Activated CD4-positive, alpha-beta T cell treated with anti-CD3 and anti-CD28 coated beads for 1 hour (primary cell): ENCODE data around the gene SNPH.
"Not testable (repeated sequence)": the region's sequence is repeated elsewhere in the genome, so short reads cannot be mapped to it uniquely, and the experiment has no call there.

ENCODE experiments used
- DNase-seq: peaks from one replicate; pipeline ENCODE4 v3.0.0-alpha.2; 2020

Gene SNPH

DNA sequence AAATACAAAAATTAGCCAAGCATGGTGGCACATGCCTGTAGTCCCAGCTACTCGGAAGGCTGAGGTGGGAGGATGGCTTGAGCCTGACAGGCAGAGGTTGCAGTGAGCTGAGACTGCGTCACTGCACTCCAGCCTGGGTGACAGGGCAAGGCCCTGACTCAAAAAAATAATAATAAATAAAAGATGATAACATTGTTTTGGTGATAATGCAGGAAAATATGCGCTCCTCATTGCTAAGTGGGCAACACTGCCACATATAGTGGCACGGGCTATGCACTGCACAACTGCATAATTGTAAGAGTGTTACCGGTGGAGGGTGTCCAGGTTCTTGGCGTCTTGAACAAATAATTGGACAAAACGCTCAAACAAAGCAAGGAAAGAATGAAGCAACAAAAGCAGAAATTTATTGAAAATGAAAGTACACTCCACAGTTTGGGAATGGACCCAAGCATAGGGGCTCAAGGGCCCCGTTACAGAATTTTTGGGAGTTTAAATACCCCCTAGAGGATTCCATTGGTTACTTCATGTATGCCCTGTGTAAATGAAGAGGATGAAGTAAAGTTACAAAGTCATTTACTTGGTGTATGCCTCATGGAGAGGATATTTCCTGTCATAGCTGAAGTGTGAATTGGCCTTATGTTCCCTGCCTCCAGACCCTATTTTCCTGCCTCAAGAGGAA, 77.5 kb downstream of the SNPH start:
- not testable (repeated sequence) for DNase-seq

DNA sequence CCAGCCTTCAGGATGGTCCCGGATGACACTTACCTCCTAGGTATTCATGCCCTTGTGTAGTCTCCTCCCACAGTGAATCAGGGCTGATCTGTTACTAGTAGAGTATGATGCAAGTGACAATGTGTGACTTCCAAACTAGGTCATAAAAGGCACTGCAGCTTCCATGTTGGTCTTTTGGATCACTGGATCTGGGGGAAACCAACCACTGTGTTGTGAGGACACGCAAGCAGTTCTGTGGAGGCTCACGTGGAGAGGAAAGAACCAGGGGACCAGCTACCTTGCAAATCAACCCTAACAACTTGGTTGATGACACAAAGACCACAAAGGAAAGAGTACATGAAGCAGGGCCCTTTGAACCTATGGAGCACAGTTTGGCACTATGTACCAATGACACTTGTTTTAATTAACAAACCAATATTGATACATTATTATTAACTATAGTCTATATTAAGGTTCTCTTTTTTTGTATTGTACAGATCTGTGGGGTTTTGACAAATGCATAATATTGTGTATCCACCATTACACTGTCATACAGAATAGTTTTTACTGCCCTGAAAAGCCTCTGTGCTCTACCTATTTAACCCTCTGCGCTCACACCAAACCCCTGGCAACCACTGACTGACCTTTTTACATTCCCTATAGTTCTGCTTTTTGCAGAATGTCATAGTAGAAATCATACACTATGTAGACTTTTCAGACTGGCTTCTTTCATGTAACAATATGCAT, 79.1 kb downstream of the SNPH start:
- DNase-seq, result no peak

DNA sequence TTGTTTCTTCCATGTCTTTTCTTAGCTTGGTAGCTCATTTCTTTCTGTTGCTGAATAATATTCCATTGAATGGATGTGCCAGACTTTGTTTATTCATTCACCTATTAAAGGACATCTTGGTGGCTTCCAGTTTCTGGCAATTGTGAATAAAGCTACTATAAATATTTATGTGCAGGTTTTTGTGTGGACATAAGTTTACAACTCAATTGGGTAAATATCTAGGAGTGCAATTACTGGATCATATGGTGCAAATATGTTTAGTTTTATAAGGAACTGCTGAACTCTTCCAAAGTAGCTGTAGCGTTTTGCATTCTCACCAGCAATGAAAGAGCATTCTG, 79.6 kb downstream of the SNPH start:
- DNase-seq, result no peak

DNA sequence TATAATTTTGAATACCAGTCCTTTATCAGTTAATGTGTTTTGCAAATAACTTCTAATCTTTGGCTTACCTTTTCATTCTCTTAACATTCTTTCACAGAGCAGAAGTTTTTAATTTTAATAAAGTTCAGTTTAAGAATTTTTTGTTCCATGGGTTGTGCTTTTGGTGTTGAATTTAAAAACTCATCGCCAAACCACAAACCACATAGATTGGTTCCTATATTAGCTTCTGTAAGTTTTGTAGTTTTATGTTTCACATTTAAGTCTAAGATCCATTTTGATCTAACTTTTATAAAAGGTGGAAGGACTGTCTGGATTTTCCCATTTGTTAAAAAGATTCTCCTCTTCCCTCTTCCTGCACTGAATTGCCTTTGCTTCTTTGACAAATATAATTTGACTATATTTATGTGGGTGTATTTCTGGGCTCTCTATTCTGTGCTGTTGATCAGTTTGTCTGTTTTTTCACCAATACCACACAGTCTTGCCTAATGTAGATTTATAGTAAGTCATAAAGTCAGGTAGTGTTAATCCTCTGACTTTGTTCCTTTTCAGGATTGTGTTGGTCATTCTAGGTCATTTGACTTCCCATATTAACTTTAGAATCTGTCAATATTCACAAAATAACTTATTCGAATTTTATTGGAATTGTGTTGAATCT, 80.3 kb downstream of the SNPH start:
- no peak for DNase-seq

DNA sequence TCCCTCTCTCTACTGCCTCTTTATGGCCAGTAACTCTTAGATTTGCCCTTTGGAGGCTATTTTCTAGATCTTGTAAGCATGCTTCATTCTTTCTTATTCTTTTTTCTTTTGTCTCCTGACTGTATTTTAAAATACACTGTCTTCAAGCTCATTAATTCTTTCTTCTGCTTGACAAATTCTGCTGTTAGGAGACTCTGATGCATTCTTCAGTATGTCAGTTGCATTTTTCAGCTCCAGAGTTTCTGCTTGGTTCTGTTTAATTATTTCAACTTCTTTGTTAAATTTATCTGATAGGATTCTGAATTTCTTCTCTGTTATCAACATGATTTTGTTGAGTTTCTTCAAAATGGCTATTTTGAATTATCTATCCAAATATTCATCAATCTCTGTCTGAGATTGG, 87.9 kb downstream of the SNPH start:
- DNase-seq, result no peak

DNA sequence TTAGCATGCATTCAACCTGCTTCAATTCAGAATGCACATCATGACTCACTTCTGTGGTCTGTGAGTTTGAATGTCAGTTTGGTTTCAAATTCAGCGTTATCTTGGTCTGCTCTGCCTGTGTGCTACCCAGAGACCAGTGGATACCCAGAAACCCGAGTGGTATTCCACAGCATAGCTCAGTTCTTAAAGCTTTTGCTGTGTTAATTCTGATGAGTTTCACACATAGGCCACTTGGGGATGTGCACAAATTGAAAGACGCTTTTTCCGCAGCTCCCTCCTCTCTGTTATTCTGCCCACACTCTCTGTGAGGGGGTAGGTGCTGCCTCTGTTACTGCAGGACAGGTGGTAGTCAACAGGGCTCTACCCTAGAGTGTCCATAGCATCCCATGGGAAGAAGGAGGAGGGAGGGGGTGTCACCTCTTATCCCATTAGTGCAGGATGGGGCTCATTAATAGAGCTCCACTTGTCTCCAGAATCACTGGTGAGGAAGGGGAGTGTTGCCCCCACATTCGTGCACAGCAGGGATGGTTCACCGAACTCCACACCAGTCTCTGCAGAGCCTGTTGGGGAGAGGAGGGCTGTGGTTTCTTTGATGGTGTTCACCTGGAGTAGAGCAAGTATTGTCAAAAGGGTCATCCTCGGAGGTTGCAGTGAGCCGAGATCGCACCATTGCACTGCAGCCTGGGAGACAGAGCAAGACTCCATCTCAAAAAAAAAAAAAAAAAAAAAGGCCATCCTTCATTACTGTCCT, 92.0 kb downstream of the SNPH start:
- DNase-seq, result no peak
